Nucleus accumbens (tissue), 56 donors: ENCODE results near the gene KRTAP4-1.
"Not testable (repeated sequence)": the region's sequence is repeated elsewhere in the genome, so short reads cannot be mapped to it uniquely, and the experiment has no call there.

ENCODE experiments used
- DNase-seq, 56 donors: peaks; one replicate each; lab custom pipeline; 2025; lab: John Stamatoyannopoulos, UW

The KRTAP4-1 gene

DNA sequence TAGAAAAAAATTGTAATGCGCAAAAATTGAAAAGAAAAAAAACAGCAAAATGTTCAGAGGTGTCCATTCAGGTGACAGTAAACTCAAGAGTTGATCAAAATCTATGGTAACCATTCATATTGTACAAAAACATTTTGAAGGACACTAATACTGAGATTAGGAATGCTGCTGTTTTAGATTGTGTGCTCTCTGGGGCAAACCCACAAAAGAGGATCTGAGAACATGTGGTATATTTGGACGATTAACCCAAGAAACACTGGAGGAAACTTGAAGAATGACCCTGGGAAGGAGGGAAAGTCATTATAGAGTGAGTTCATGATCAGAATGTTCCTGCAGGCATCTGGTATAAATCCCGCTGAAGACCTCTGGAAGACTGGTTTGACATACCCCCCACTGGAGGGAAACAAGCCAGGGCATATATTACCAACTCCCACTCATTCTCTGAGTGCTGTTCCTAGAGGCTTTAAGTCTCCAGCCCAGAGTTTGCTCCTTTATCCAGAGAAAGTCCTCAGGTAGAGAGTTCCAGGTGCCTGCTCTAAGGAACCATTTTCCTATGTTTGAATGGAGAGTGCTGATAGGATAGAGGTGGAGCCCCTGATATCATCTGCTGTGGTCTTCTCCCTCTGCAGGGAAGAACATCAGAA lies 7.8 kb downstream of the KRTAP4-1 start:
- DNase-seq: no peak

DNA sequence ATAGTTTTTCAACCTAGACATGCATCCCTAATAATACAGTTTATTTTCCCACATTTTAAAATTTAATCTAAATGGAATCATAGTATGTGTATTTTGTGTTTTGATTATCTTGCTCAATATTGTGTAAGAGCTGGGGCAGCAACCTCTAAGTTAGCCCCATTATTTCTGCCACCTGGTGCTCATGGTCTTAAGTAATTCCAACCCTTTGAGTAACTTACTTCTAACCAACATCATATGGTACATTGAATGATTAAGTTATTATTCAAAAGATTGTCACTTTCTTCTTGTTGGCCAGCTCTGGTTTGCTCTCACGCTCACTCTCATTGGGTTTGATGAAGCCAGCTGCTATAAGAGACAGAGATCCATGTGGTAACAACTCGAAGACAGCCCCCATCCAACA lies 12.8 kb downstream of the KRTAP4-1 start:
- no peak for DNase-seq

DNA sequence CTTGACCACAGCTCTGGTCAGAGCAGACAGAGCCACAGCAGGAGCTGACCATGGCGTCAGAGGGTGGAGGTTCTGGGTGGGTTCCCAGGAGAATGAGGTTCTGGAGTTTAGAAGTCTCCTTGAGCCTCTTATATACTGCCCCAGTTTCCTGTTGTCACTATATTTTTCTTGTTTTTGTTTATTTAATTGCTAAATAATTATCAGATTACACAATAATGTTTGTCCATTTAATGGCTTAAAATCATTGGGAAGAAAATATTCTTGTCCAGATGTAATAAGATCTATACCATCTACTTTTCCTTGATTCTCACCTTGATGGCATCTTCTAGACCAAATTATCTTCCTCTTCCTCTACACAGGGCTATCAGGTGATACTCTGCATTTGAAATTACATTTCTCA lies 16.6 kb downstream of the KRTAP4-1 start, which contains the start of gene KRTAP4-3:
TSS of gene KRTAP4-3 (minus strand) at position 101 of the 400 bp plus-strand sequence. CDS start at position 52, 49 bp downstream.
- no peak for DNase-seq

DNA sequence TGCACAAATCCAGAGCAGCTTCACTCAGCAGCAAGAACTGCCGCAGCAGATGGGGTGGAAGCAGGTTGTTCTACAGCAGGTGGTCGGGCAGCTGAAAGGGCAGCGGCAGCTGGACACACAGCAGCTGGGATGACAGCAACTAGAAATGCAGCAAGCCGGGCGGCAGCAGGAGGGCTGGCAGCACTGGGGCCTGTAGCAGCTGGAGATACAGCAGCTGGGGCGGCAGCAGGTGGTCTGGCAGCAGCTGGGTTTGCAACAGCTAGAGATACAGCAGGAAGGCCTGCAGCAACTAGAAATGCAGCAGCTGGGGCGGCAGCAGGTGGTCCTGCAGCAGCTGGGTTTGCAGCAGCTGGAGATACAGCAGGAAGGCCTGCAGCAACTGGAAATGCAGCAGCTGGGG lies 17.1 kb downstream of the KRTAP4-1 start:
- DNase-seq: no peak

DNA sequence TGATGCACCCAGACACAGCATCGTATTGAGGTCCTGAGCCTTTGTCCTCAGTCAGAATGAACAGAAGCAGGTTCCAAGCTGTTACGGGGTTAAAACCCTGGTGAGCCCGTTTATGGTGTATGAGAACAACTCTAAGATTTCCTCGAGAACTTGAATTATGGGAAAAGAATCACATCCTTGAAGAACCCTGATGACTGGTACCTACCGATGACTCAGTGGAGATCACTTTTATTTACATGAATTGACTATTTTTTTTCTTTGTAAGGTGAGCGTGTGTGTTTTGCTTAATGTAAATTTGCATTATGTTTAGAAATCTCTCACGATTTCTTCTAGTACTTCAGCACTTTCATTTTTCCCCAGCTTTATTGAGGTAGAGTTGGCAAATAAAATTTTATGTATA lies 20.9 kb downstream of the KRTAP4-1 start:
- no peak for DNase-seq

DNA sequence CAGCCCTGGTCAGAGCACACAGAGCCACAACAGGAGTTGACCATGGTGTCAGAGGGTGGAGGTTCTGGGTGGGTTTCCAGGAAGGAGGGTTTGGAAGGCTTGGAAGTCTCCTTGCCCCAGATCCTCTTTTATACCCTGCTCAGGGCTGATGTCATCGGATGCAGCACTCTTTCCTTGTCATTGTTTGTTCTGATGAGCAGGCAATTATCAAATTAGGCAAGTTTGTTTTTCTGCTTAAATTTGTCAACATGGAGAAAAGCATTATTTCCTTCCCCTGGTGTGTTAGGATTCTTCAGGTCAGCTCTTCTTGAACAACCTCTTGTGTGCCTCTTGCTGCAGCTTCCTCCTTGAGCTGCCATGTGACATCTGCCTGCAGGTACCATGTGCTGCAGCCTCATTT lies 24.1 kb downstream of the KRTAP4-1 start, which contains the start of gene KRTAP4-4:
TSS of gene KRTAP4-4 (minus strand) at position 101 of the 400 bp plus-strand sequence. CDS start at position 44, 57 bp downstream.
- DNase-seq: no peak

DNA sequence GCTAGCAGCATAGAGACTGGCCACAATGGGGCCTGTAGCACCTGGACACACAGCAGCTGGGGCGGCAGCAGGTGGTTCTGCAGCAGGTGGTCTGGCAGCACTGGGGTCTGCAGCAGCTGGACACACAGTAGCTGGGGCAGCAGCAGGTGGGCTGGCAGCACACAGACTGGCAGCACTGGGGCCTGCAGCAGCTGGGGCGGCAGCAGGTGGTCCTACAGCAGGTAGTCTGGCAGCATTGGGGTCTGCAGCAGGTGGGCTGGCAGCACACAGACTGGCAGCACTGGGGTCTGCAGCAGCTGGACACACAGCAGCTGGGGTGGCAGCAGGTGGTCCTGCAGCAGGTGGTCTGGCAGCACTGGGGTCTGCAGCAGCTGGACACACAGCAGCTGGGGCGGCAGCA lies 24.5 kb downstream of the KRTAP4-1 start:
- not testable (repeated sequence) for DNase-seq

DNA sequence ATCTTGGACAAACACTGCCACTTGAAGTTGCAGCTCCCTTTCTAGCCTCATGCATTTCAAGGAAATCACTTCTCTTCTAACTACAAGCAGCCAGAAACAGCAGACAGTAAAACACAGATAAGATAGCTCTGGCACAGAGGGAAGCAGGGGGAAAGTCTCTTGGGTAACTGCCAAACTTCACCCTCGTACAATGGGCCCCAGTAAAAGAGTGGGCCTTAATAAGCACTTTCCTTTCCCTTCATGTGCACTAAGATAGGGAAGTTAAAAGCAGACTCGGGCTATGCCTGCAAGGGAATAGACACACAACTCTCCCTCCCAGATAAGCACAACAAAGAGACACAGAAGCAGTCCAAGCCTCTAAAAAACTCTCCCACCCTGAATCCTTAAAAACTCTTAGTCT lies 30.9 kb downstream of the KRTAP4-1 start:
- DNase-seq: peak in 3 of 56 donors; percentile 3 to 22 (median 3)

DNA sequence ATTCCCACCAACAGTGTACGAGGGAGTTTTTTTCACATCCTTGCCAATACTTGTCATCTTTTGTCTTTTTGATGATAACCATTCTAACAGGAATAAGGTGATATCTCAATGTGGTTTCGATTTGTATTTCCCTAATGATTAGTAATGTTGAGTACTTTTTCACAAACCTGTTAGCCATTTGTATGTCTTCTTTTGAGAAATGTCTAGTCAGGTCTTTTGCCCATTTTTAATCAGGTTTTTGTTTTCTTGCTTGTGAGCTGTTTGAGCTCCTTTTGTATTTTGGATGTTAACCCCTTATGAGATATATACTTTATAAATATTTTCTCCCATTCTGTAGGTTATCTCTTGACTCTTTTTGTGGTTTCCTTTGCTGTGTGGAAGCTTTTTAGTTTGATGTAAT lies 33.2 kb downstream of the KRTAP4-1 start:
- DNase-seq: no peak

DNA sequence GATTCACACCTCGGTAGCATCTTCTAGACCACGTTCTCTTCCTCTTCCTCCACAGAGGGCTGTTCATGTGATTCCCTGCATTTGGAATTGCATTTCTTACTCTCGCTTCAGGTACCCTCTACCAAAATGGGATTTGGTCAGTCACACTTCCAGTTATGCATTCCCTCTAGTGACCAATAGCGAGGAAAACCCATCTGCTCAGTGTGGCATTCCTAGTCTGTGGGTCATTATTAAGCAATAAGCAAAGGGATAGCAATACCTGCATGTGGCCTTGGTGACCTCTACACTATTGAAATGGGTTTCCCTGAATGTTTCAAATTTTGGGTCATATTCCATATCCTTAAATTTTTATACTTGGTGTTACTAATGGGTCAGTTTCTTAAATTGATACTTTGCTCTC lies 34.7 kb downstream of the KRTAP4-1 start:
- no peak for DNase-seq

DNA sequence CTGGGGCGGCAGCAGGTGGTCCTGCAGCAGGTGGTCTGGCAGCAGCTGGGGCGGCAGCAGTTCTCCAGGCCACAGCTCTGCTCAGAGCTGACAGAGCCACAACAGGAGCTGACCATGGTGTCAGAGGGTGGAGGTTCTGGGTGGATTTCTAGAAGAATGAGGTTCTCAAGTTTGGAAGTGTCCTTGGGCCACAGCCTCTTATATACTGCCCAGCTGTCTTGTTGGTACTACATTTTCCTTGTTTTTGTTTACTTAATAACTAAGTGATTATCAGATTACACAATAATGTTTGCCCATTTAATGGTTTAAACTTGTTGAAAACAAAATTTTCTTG lies 35.1 kb downstream of the KRTAP4-1 start, which contains the start of gene KRTAP4-5:
TSS of gene KRTAP4-5 (minus strand) at position 174 of the 334 bp plus-strand sequence. CDS start at position 116, 58 bp downstream.
- no peak for DNase-seq

DNA sequence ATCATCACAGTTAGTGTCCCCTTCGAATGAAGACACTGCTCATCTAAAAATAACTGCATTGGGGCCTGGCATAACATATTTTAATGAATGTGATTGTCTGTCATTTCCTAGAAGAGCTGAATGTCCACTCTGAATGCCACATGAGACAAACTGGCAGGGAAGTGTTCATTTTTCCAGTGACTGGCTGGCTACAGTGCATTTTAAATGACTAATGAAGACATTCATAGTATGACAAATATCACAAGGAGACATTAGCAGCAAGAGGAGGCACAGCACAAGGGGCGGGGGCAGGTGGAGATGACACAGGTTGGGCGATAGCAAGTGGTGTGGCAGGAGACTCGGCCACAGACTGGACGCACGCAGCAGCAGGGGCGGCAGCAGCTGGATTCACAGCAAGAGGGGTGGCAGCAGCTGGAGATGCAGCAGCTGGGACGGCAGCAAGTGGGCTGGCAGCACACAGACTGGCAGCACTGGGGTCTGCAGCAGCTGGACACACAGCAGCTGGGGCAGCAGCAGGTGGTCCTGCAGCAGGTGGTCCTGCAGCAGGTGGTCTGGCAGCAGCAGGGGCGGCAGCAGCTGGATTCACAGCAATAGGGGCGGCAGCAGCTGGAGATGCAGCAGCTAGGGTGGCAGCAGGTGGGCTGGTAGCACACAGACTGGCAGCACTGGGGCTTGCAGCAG lies 35.6 kb downstream of the KRTAP4-1 start:
- not testable (repeated sequence) for DNase-seq

DNA sequence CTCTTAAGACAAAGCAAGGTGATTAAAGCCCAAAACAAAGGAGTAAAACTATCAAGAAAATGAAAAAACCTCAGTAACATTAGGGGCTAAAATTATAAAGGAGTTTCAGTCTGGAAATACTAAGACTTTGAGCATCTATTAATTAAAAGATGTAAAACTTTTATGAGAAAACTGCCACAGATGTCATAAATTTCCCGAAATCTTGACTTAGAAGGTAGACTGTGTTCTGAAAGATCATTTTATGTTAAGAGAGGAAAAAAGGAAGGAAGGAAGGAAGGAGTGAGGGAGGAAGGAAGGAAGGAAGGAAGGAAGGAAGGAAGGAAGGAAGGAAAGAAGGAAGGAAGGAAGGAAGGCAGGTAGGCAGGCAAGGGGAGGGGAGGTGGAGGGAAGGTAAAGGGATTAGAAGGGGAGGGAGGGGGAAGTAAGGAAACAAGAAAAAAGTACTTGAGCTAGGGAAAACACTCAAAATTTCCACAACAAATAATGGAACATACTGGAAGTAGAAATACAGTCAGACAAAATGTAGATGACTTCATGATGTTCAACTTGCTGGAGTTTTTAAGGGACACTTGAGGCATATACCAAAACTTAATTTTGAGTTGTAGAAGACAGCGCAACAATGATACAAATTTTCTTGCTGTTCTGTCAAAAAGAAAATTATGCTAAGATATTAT lies 37.0 kb downstream of the KRTAP4-1 start:
- DNase-seq: no peak

DNA sequence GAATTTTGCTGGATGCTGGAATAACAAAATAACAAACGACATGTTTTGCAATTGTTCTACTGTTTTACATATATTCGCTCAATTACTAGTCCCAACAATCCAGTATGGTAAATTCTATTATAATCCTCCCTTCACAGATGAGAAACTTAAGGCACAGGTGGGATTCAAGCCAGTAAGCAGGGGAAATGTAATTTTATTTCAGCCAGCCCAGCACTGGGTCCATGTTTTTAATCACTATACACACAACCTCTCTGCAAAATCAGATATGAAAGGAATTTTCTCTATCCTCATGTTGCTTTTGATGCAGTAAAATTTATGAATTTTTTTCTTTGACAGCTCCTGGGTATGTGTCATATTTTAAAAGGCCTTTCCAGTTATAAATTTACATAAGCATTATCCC lies 39.5 kb downstream of the KRTAP4-1 start:
- no peak for DNase-seq

DNA sequence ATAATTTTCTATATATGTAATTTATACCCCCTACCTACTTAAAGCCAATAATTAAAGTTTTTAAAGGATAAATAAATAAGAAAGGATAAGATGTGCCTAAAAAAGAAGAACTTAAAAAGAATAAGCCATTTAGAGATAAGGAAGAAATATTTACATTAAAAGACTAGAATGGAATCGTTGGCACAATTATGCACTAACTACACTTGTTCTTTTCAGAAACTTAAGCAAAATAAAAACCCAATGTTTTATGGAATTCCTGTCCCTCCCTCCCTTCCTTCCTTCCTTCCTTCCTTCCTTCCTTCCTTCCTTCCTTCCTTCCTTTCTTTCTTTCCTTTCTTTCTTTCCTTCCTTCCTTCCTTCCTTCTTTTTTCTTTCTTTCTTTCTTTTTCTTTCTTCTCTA lies 39.9 kb downstream of the KRTAP4-1 start:
- no peak for DNase-seq

DNA sequence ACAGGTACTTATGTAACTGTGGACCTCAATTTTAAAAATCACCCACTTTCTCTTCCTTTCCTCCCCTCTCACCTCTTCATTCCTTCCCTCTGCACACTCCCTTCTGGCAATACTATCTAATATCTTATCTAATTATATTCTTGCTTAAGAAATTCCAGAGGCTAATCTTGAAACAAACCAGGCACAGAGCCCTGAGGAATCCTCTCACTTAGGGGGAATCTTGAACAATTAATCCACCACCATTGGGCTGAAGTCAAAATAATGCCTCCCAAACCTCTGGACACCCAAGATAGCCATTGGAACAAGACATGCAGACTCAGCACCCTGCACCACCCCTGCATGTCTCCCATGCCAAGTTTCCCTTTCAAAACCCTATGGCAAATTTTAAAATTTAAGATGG lies 43.4 kb downstream of the KRTAP4-1 start:
- DNase-seq: no peak

DNA sequence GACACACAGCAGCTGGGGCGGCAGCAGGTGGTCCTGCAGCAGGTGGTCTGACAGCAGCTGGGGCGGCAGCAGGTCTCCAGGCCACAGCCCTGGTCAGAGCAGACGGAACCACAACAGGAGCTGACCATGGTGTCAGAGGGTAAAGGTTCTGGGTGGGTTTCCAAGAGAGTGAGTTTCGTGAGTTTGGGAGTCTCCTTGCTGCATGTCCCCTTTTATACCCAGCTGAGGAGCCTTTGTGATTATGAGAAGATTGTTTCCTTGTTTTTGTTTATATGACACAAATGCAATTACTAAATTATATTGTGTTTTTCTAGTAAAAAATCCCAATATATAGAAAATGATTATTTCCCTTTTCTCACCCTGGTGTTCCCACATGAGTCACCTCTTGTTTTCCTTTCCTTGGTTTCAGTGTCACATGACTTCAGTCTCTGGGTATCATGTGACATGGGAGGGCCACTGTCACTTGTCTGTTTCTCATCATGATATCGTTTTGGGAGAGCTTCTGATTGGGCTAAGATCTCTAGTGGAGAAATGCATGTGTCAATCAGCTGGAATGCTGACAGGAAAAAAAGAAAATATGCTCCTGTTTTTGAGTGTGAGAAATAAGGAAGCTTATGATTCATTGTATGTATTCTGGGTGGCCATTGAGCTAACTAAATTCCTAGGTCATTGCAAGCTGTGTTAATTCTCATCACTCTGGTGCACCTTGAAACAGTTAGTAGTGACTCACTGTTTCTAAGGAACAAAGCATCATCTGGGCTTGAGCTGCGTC lies 44.2 kb downstream of the KRTAP4-1 start, which contains the start of gene KRTAP4-6:
TSS of gene KRTAP4-6 (minus strand) at position 185 of the 772 bp plus-strand sequence. CDS start at position 128, 57 bp downstream.
- DNase-seq: no peak

DNA sequence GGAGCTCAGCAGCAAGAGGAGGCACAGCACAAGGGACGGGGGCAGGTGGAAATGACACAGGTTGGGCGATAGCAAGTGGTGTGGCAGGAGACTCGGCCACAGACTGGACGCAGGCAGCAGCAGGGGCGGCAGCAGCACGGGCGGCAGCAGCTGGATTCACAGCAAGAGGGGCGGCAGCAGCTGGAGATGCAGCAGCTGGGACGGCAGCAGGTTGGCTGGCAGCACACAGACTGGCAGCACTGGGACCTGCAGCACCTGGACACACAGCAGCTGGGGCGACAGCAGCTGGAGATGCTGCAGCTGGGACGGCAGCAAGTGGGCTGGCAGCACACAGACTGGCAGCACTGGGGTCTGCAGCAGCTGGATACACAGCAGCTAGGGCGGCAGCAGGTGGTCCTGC lies 44.8 kb downstream of the KRTAP4-1 start:
- not testable (repeated sequence) for DNase-seq
